Measurements from ENCODE around the gene ITGB5. TPM values are rescaled to one million over a fixed set of nuclear protein-coding genes. Genes with fewer than 3 reads are reported as not detected.

Gene ITGB5
- total RNA-seq (ENCODE audit: insufficient read depth, low replicate concordance): 143 TPM

DNA sequence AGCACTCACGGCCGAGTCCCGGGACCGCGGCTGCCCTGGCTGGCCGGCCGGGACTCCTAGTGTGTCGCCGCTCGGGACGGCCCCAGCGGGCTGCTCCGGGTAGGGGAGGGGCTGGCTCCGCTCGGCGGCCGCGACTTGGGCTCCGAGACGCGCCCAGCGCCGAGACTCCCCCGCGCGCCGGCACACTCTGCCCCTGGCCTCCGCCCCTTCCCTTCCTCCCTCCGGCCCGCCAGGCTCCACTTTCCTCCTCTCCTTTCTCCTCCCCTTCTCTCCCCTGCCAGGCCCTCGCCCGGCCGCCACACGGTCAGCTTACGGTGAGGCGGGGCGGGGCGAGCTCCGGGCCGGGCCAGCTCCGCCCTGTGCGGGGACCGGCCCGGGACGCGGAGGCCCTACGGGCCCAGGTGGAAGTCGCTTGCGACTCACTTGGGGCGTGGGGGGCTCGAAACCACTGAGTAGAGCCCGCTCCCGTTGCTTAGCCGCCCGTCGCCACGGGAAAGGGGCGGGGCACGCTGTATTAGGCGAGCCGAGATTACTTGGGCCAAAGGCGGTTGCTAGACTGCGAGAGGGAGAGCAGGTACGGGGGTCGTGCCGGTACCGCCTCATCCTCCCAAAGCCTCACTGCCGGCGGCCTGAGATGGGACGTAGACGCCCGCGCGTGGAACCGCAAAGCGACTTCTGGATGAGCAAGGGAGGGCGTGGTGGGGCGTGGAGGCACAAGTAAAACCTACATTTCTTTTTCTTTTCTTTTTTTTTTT is at the start of gene ITGB5:
Gene ITGB5, minus strand, starts transcription at position 189 of the 755 bp plus-strand sequence. CDS start 365 bp downstream, outside the sequence.
- peak; percentile 90 for DNase-seq (ENCODE audit: low spot score)

DNA sequence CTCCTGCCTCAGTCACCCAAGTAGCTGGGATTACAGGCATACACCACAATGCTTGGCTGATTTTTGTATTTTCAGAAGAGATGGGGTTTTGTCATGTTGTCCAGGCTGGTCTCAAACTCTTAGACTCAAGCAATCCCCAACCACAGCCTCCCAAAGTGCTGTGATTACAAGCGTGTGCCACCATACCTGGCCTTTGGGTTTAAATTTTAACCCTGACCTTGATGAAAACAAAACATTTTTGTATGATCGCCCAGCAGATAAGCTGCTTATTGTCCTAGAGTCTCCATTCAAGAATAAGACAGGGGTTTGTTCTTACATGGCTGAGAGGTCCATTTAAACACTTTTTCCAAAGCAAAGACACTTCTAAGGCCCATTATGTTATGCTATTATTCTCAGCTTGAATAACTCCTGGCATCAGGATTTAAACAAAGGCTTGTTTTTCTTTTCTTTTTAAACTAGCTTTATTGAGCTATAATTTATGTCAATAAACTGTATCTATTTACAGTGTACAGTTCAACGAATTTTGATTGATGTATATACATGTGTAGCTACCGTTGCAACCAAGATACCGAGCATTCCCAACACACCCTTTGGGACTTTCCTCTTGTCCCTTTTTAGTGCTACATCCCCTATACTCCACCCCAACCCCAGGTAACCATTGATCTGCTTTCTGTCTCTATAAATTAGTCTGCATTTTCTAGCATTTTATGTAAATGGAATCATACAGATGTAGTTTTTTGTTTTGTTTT is 48.8 kb upstream of the ITGB5 start:
- DNase-seq (ENCODE audit: low spot score): no peak

DNA sequence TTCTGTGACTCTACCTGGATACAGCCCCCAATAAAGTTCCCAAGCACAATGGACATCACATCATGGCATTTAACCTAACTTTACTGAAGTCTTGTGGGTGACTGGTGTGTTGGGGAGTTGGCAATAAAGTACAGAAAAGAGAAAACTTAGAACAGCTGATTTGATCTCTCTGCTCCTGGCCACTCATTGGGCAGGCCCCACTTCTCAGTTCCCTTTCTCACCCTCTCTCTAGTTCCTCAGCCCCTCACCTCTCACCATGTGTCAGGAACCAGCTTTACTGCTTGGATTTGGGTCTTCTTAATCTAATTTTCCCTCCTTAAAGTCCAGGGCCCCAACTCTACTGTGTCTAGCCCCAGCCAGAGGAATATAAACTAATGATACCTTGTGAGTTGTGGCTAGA is 48.1 kb upstream of the ITGB5 start:
- DNase-seq (ENCODE audit: low spot score): no peak

DNA sequence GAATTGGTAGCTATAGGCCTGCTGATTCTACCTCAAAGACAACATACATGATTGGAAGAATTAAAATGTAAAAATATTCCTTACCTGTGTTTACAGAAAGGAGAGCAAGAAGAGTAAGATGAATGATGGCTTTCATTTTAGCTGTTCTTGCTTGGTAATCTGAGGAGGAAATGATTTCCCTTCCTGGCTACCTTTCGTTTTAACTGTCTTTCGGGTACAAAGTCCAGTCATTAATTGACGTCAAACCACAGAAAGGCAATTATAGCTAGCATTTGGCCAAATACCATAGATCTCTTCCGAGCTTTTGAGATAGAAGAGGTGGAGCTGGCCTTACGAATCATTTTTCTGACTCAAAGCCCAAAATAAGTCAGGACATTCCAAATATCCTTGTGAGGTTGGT is 47.4 kb upstream of the ITGB5 start, which contains the start of gene MUC13:
Gene MUC13, minus strand, starts transcription at position 175 of the 400 bp plus-strand sequence. Its CDS starts 39 bp downstream, at position 136.
- DNase-seq (ENCODE audit: low spot score): no peak

- peak; percentile 65 for DNase-seq (ENCODE audit: low spot score)
Observed at GRCh38 chr3:124928333-124929202, 41.4 kb upstream of the ITGB5 start.

- no peak for DNase-seq (ENCODE audit: low spot score)
Observed at GRCh38 chr3:124927574-124928045, 40.4 kb upstream of the ITGB5 start.

DNA sequence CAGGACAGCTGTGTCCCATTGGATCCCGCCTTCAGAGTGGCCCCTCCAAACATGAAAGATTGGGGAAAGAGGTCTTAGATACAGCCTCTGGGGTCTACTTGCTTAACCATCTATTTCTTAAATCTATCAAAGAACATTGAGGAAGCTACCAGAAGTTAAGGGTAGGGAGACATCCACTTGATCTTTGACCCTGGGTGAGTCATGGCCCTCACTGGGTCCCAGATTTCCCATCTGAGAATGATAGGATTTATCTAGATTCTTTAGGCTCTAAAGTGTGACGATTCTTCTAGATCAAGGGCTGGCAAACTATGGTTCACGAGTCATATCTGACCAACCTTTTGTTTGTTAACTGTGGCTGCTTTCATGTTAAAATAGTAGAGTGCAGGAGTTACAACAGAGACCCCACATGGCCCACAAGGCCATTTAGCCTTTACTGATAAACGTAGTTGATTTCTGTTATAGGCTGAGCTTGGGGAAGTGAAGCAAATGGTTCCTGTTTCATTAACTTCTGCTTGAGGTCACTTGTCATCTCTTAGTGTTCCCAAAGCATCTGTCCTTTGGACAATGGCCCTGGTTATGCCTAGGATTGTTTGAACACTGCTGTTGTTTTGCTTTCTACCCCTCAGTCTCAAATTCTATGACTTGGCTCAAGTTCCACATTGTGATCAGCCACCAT is 39.4 kb upstream of the ITGB5 start:
- DNase-seq (ENCODE audit: low spot score): no peak

- no peak for DNase-seq (ENCODE audit: low spot score)
Observed at GRCh38 chr3:124924741-124925140, 37.6 kb upstream of the ITGB5 start.

- no peak for DNase-seq (ENCODE audit: low spot score)
Observed at GRCh38 chr3:124923833-124924232, 36.7 kb upstream of the ITGB5 start.

- DNase-seq (ENCODE audit: low spot score): no peak
Observed at GRCh38 chr3:124920718-124921117, 33.6 kb upstream of the ITGB5 start.

GRCh38 chr3:124919756-124920155 is 32.6 kb upstream of the ITGB5 start:
- DNase-seq (ENCODE audit: low spot score): no peak

- DNase-seq (ENCODE audit: low spot score): no peak
Observed at GRCh38 chr3:124918524-124918923, 31.4 kb upstream of the ITGB5 start.

DNA sequence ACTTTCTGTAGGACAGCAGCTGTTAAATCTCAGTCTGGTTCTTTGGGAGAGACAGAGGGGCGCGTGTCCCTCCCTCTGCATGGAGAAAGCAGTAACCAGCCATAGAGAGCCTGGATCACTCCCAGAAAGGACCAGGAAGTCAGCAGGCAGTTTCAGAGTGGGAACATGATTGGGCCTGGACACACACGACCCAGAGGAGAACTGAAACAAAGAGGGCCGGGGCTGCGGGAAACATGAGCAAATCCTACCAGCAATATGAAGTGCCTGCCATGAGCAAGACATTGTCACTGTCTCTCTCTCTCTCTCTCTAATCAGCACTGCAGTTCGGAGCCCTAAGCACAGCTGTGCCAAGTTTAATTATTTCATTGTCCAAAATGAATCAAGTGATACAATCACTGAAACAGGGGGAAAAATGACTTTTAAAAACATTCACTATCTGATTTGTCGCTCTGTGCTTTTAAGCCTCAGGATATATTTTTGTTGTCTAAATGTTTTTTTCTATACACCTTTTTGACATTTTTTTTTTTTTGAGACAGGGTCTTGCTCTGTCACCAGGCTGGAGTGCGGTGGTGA is 29.8 kb upstream of the ITGB5 start:
- DNase-seq (ENCODE audit: low spot score): no peak

DNA sequence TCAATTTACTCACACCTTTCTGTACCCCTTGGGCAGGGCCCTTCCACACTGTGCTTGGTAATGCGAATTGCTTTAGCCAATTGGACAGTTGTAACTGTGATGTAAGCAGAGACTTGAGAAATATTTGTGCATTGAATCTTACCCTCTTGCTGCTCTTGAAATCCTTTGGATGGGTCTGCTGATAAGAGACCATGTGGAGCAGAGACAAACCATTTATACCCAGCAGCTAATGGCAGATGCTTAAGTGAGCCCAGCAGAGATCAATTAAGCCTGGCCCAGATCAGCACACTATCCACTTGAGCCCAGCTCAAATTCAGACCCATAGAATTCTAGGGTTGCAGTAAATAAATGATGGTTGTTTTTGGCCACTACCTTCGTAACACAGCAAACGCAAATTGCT is 28.1 kb upstream of the ITGB5 start:
- no peak for DNase-seq (ENCODE audit: low spot score)

DNA sequence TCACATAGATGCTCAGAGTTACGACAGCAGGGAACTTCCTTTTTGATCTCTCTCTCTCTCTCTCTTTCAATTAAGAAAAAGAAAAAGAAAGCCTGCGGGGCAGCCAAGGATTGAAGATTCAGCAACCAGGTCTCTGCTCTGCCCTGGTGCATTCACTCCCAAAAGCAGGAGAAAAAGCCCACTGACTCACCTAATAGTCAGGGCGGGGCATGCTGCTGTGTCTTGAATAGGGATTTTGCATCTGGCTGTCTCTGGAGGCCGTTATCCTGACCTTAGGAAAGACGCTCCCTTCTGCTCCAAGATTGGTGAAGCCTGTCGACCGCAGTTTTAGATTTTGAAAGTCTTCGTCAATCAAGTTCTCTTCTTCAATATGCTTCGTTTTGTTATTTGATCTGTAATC is 20.8 kb upstream of the ITGB5 start:
- DNase-seq (ENCODE audit: low spot score): no peak

GRCh38 chr3:124904835-124905492 is 17.8 kb upstream of the ITGB5 start:
- no peak for DNase-seq (ENCODE audit: low spot score)

DNA sequence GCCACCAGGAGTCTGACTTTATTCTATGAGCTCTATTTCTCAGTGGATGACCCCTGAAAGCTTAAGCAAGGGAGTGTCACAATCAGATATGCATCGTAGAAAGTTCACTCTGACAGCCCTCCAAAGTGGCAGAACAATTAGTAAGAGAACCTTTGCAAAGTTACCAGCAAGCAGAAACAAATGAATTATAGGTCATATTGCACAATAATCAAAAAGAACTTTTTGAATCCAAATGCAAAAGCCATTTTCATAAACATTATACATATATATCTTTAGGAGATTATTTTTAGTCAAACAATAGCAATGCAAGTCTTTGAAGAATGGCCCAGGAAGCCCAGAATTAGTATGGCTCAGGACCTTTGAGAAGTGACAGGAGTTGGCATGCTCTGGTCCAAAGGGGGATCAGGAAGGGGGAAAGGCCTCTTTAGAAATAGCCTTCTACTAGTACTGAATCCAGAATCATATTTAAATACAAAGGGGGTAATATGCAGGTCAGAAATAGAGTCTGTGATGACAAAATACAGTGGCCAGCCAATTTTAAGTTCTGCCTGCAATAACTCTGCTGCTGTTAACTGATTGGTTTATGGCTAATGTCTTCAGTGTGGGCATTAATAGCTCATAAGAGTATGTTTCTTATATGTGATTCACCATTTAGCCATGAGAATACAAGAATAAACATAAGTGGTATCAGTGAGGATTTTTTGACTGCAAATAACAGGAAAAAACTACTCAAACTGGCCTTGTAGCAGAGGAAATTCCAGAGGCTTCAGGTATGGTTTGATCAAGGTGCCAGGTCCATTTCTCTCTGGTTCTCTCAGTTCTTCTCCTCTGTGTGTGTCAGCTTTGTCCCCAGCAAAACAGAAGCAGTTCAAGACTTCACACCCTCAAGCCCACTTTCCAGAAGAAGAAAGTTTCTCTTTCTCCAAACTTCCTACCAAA is 17.0 kb upstream of the ITGB5 start:
- no peak for DNase-seq (ENCODE audit: low spot score)

GRCh38 chr3:124896824-124897526 is 9.8 kb upstream of the ITGB5 start:
- no peak for DNase-seq (ENCODE audit: low spot score)

Measured in umbilical cord (tissue), 2 donors.